ENCODE measurements around the gene PLBD1.

PLBD1 gene

DNA sequence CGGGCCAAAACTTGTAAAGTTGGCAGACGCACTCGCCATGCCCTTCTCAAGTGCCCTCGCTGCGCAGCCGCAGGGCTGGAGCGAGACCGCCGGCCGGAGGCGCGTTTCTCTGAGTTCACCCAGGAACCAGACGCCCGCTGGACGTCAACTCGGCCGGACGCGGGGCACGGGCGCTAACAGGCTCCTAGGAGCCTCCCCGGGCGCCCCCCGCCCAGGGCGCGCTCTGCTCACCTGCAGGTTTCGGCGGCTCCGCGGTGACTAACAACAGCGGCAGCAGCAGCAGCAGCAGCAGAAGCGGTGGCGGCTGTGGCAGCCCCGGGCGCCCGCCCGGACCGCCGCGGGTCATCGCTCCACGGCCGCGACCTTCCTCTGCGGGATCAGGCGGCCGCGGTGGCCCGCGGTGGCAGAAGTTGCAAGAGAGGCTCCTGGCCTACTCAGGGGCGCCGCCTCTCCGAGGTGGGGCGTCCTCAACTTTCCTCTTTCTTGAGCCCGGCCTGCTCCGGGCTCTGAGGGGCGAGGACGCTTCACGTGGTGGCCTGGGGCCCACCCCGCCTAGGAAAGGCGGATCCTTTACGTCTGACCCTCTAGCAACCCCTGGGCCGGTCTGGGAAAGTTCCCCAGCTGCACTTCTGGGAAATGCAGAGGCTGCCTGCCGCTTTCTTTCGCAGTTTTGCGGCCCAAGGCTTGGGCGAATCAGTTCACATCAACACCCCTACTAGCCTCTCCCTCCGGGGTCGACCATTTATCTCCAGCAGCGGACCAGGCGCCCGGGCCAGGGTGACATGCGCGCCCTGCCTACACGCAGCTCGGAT, at the start of gene PLBD1:
TSS of gene PLBD1 (minus strand) at position 533 of the 812 bp plus-strand sequence. CDS start at position 346, 187 bp downstream.
- peak; percentile 73 for DNase-seq (ENCODE audit: low spot score)
- Histone ChIP-seq H3K27ac (peak within 1 kb of the TSS; percentile 45), H3K4me3 (peak within 1 kb of the TSS; percentile 71)
- TF ChIP-seq, protein P1, sequence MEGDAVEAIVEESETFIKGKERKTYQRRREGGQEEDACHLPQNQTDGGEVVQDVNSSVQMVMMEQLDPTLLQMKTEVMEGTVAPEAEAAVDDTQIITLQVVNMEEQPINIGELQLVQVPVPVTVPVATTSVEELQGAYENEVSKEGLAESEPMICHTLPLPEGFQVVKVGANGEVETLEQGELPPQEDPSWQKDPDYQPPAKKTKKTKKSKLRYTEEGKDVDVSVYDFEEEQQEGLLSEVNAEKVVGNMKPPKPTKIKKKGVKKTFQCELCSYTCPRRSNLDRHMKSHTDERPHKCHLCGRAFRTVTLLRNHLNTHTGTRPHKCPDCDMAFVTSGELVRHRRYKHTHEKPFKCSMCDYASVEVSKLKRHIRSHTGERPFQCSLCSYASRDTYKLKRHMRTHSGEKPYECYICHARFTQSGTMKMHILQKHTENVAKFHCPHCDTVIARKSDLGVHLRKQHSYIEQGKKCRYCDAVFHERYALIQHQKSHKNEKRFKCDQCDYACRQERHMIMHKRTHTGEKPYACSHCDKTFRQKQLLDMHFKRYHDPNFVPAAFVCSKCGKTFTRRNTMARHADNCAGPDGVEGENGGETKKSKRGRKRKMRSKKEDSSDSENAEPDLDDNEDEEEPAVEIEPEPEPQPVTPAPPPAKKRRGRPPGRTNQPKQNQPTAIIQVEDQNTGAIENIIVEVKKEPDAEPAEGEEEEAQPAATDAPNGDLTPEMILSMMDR (IDR thresholded peaks at IDR 0.05): no peak

DNA sequence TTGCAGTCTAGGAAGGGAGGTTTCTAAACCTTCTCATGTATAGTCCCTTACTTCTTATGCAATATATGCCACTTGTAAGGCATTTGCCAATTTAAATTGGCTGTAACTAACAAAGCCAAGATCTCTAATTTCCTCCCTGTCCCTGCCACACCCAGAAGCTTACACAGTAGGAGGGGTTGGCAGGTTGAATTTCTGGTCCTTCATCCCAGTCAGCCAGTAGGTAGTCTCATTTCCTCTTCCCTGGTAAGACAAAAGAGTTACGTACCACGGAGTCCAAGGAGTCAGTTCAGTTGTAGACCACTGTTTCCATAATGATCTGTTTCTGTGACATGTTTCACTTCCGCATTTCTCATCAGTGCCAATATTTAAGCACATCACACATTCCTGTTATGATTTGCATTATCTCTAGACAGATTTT, 47.0 kb upstream of the PLBD1 start:
- DNase-seq (ENCODE audit: low spot score): no peak
- H3K27ac ChIP-seq: no peak overlapping the region
- TF ChIP-seq, protein P1 (IDR thresholded peaks at IDR 0.05): no peak
- H3K4me3 ChIP-seq: no peak overlapping the region

DNA sequence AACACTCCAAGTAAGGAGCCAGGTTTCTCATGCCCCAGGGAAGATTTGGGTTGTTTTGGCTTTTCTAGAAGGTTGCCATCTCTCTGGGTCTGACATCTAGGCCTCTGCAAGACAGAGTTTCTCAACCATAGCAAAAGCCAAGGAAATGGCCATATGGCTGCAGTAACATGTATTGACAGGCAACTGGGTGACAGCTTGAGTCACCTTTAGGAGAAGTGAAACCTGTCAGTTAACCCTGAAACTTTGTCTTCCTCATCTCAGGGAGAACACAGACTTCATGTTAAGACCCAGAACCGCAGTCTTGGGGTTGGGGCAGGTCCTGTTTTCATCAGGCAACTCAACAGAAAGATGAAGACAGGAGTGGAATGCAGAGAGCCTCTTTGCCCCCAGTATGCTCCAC, 46.0 kb upstream of the PLBD1 start:
- TF ChIP-seq, protein P1 (IDR thresholded peaks at IDR 0.05): no peak
- Histone ChIP-seq H3K4me3 (no peak overlapping the region), H3K27ac (no peak overlapping the region)
- DNase-seq (ENCODE audit: low spot score): no peak

GRCh38 chr12:14612898-14613445, 45.3 kb upstream of the PLBD1 start:
- Histone ChIP-seq H3K27ac (no peak overlapping the region), H3K4me3 (no peak overlapping the region)
- DNase-seq (ENCODE audit: low spot score): no peak
- TF ChIP-seq, protein P1 (IDR thresholded peaks at IDR 0.05): no peak

DNA sequence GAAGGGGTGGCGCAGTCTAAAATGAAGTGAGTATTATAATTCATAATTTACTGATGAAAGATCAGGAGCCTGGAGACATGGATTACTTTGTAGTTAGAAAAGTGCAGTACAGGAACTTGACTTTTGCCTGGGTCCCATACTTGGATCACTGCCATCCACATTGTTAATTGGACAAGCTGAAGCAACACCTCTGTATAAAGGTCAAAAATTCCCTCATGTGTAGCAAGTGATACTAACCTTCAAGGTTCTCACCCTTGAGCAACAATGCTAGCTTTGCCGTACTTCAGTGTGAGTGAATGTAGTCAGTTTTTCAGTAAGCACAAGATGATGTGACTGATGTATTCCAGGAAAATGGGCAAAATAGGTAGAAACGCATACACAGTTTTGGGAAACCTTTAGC, 44.6 kb upstream of the PLBD1 start:
- no peak overlapping the region for H3K27ac ChIP-seq
- TF ChIP-seq, protein P1 (IDR thresholded peaks at IDR 0.05): no peak
- H3K4me3 ChIP-seq: no peak overlapping the region
- DNase-seq (ENCODE audit: low spot score): no peak

- DNase-seq (ENCODE audit: low spot score): no peak
- Histone ChIP-seq H3K4me3 (no peak overlapping the region), H3K27ac (no peak overlapping the region)
- TF ChIP-seq, protein P1 (IDR thresholded peaks at IDR 0.05): no peak
Observed at GRCh38 chr12:14611640-14612203, 44.0 kb upstream of the PLBD1 start.

Data from coronary artery (tissue), 2 donors.